ENCODE results near the gene PPP2R2C.

The PPP2R2C gene

GRCh38 chr4:6441202-6441582, 31.2 kb downstream of the PPP2R2C start:
- no peaks in the 10 kb centered on the region for H3K79me1 ChIP-seq (replicated peaks; ENCODE audit: low read length, poor library complexity, severe bottlenecking)
- no peak overlapping the region for H3K23ac ChIP-seq (ENCODE audit: low read length in 2 of 2)
- H2BK15ac ChIP-seq (ENCODE audit: low read depth, poor library complexity, severe bottlenecking), result no peak overlapping the region
- no peak overlapping the region for H3K14ac ChIP-seq (ENCODE audit: low read length in 2 of 2)
- peaks cover 15% of the 10 kb centered on the region for H3K9me3 ChIP-seq (ENCODE audit: control insufficient read depth, low read length)
- H4K91ac ChIP-seq (ENCODE audit: low read length), result no peak overlapping the region
- H2AK5ac ChIP-seq (ENCODE audit: low read length, severe bottlenecking), result no peak overlapping the region
- H3K9ac ChIP-seq (ENCODE audit: low read length), result no peak overlapping the region
- H2BK5ac ChIP-seq (ENCODE audit: low read depth, low read length, poor library complexity, severe bottlenecking), result no peak overlapping the region
- no peaks in the 10 kb centered on the region for H3K4me1 ChIP-seq (ENCODE audit: control insufficient read depth, insufficient read depth, low read depth, low read length)
- no peak overlapping the region for H3K27ac ChIP-seq (ENCODE audit: low read length, poor library complexity, severe bottlenecking)
- no peak overlapping the region for H3K4me2 ChIP-seq (ENCODE audit: low read length, poor library complexity, severe bottlenecking)
- no peak overlapping the region for H2BK120ac ChIP-seq (ENCODE audit: low read depth, low read length)
- H4K8ac ChIP-seq (ENCODE audit: low read length), result no peak overlapping the region
- H3K4me3 ChIP-seq (ENCODE audit: insufficient read depth in 1 of 2, low read depth in 1 of 2, low read length in 2 of 2), result no peak overlapping the region
- H2BK12ac ChIP-seq (ENCODE audit: low read length in 2 of 2), result no peak overlapping the region
- WGBS, result 57% methylated on average over 6 of the region's 6 CpGs
- DNase-seq, result no peak
- H2AFZ ChIP-seq (ENCODE audit: low read depth, low read length), result no peak overlapping the region
- H3K36me3 ChIP-seq (ENCODE audit: control insufficient read depth in 1 of 2, insufficient read depth in 2 of 2, low read depth in 1 of 2, low read length in 2 of 2), result no peaks in the 10 kb centered on the region
- H3K18ac ChIP-seq (ENCODE audit: low read depth in 1 of 2, low read length in 2 of 2), result no peak overlapping the region
- H3K27me3 ChIP-seq (ENCODE audit: control insufficient read depth in 1 of 2, insufficient read depth in 1 of 2, low read length in 2 of 2), result peaks cover 6 to 18% of the 10 kb centered on the region in 2 experiments
- H3K4ac ChIP-seq (ENCODE audit: low read depth in 1 of 2, low read length in 2 of 2), result no peak overlapping the region

GRCh38 chr4:6440506-6441201, 31.8 kb downstream of the PPP2R2C start:
- Histone ChIP-seq H3K4me2 (ENCODE audit: low read length, poor library complexity, severe bottlenecking) (no peak overlapping the region), H3K4me3 (ENCODE audit: insufficient read depth in 1 of 2, low read depth in 1 of 2, low read length in 2 of 2) (no peak overlapping the region), H3K36me3 (ENCODE audit: control insufficient read depth in 1 of 2, insufficient read depth in 2 of 2, low read depth in 1 of 2, low read length in 2 of 2) (no peaks in the 10 kb centered on the region), H3K18ac (ENCODE audit: low read depth in 1 of 2, low read length in 2 of 2) (no peak overlapping the region), H3K14ac (ENCODE audit: low read length in 2 of 2) (no peak overlapping the region), H3K9me3 (ENCODE audit: control insufficient read depth, low read length) (peaks cover 20% of the 10 kb centered on the region), H3K9ac (ENCODE audit: low read length) (no peak overlapping the region), H2BK12ac (ENCODE audit: low read length in 2 of 2) (no peak overlapping the region), H3K27me3 (ENCODE audit: control insufficient read depth in 1 of 2, insufficient read depth in 1 of 2, low read length in 2 of 2) (peaks cover 6 to 12% of the 10 kb centered on the region in 2 experiments), H2BK120ac (ENCODE audit: low read depth, low read length) (no peak overlapping the region), H2AFZ (ENCODE audit: low read depth, low read length) (no peak overlapping the region), H3K4ac (ENCODE audit: low read depth in 1 of 2, low read length in 2 of 2) (no peak overlapping the region), H3K23ac (ENCODE audit: low read length in 2 of 2) (no peak overlapping the region), H2BK15ac (ENCODE audit: low read depth, poor library complexity, severe bottlenecking) (no peak overlapping the region), H4K8ac (ENCODE audit: low read length) (no peak overlapping the region), H4K91ac (ENCODE audit: low read length) (no peak overlapping the region), H3K4me1 (ENCODE audit: control insufficient read depth, insufficient read depth, low read depth, low read length) (no peaks in the 10 kb centered on the region), H3K27ac (ENCODE audit: low read length, poor library complexity, severe bottlenecking) (no peak overlapping the region), H2AK5ac (ENCODE audit: low read length, severe bottlenecking) (no peak overlapping the region), H2BK5ac (ENCODE audit: low read depth, low read length, poor library complexity, severe bottlenecking) (no peak overlapping the region), H3K79me1 (replicated peaks; ENCODE audit: low read length, poor library complexity, severe bottlenecking) (no peaks in the 10 kb centered on the region)
- no peak for DNase-seq
- 50% methylated on average over 8 of the region's 8 CpGs for WGBS

- Histone ChIP-seq H4K91ac (ENCODE audit: low read length) (no peak overlapping the region), H2BK15ac (ENCODE audit: low read depth, poor library complexity, severe bottlenecking) (no peak overlapping the region), H3K27me3 (ENCODE audit: control insufficient read depth in 1 of 2, insufficient read depth in 1 of 2, low read length in 2 of 2) (peaks cover 2 to 6% of the 10 kb centered on the region in 2 experiments), H2BK5ac (ENCODE audit: low read depth, low read length, poor library complexity, severe bottlenecking) (no peak overlapping the region), H2AK5ac (ENCODE audit: low read length, severe bottlenecking) (no peak overlapping the region), H3K23ac (ENCODE audit: low read length in 2 of 2) (no peak overlapping the region), H2AFZ (ENCODE audit: low read depth, low read length) (no peak overlapping the region), H3K9me3 (ENCODE audit: control insufficient read depth, low read length) (peaks cover 26% of the 10 kb centered on the region), H3K4me3 (ENCODE audit: insufficient read depth in 1 of 2, low read depth in 1 of 2, low read length in 2 of 2) (no peak overlapping the region), H3K14ac (ENCODE audit: low read length in 2 of 2) (no peak overlapping the region), H3K4me2 (ENCODE audit: low read length, poor library complexity, severe bottlenecking) (no peak overlapping the region), H3K9ac (ENCODE audit: low read length) (no peak overlapping the region), H2BK120ac (ENCODE audit: low read depth, low read length) (no peak overlapping the region), H3K27ac (ENCODE audit: low read length, poor library complexity, severe bottlenecking) (no peak overlapping the region), H3K79me1 (replicated peaks; ENCODE audit: low read length, poor library complexity, severe bottlenecking) (no peaks in the 10 kb centered on the region), H3K4ac (ENCODE audit: low read depth in 1 of 2, low read length in 2 of 2) (no peak overlapping the region), H4K8ac (ENCODE audit: low read length) (no peak overlapping the region), H3K18ac (ENCODE audit: low read depth in 1 of 2, low read length in 2 of 2) (no peak overlapping the region), H3K4me1 (ENCODE audit: control insufficient read depth, insufficient read depth, low read depth, low read length) (no peaks in the 10 kb centered on the region), H3K36me3 (ENCODE audit: control insufficient read depth in 1 of 2, insufficient read depth in 2 of 2, low read depth in 1 of 2, low read length in 2 of 2) (no peaks in the 10 kb centered on the region), H2BK12ac (ENCODE audit: low read length in 2 of 2) (no peak overlapping the region)
- no peak for DNase-seq
- 88% methylated on average over 5 of the region's 6 CpGs for WGBS
Observed at GRCh38 chr4:6439120-6439762, 33.2 kb downstream of the PPP2R2C start.

GRCh38 chr4:6437826-6438238, 34.6 kb downstream of the PPP2R2C start:
- Histone ChIP-seq H2AFZ (ENCODE audit: low read depth, low read length) (no peak overlapping the region), H3K18ac (ENCODE audit: low read depth in 1 of 2, low read length in 2 of 2) (no peak overlapping the region), H2AK5ac (ENCODE audit: low read length, severe bottlenecking) (no peak overlapping the region), H3K9me3 (ENCODE audit: control insufficient read depth, low read length) (peaks cover 32% of the 10 kb centered on the region), H3K23ac (ENCODE audit: low read length in 2 of 2) (no peak overlapping the region), H3K4me2 (ENCODE audit: low read length, poor library complexity, severe bottlenecking) (no peak overlapping the region), H2BK120ac (ENCODE audit: low read depth, low read length) (no peak overlapping the region), H3K4me1 (ENCODE audit: control insufficient read depth, insufficient read depth, low read depth, low read length) (no peaks in the 10 kb centered on the region), H3K4me3 (ENCODE audit: insufficient read depth in 1 of 2, low read depth in 1 of 2, low read length in 2 of 2) (no peak overlapping the region), H3K4ac (ENCODE audit: low read depth in 1 of 2, low read length in 2 of 2) (no peak overlapping the region), H4K91ac (ENCODE audit: low read length) (no peak overlapping the region), H2BK5ac (ENCODE audit: low read depth, low read length, poor library complexity, severe bottlenecking) (no peak overlapping the region), H3K9ac (ENCODE audit: low read length) (no peak overlapping the region), H3K27ac (ENCODE audit: low read length, poor library complexity, severe bottlenecking) (no peak overlapping the region), H4K8ac (ENCODE audit: low read length) (no peak overlapping the region), H2BK15ac (ENCODE audit: low read depth, poor library complexity, severe bottlenecking) (no peak overlapping the region), H3K14ac (ENCODE audit: low read length in 2 of 2) (no peak overlapping the region), H3K79me1 (replicated peaks; ENCODE audit: low read length, poor library complexity, severe bottlenecking) (no peaks in the 10 kb centered on the region), H3K36me3 (ENCODE audit: control insufficient read depth in 1 of 2, insufficient read depth in 2 of 2, low read depth in 1 of 2, low read length in 2 of 2) (no peaks in the 10 kb centered on the region), H3K27me3 (ENCODE audit: control insufficient read depth in 1 of 2, insufficient read depth in 1 of 2, low read length in 2 of 2) (peaks cover 0 to 6% of the 10 kb centered on the region in 2 experiments), H2BK12ac (ENCODE audit: low read length in 2 of 2) (no peak overlapping the region)
- 70% methylated on average over 5 of the region's 5 CpGs for WGBS
- DNase-seq, result no peak
